ENCODE results near the gene LRRC25.

Gene LRRC25

DNA sequence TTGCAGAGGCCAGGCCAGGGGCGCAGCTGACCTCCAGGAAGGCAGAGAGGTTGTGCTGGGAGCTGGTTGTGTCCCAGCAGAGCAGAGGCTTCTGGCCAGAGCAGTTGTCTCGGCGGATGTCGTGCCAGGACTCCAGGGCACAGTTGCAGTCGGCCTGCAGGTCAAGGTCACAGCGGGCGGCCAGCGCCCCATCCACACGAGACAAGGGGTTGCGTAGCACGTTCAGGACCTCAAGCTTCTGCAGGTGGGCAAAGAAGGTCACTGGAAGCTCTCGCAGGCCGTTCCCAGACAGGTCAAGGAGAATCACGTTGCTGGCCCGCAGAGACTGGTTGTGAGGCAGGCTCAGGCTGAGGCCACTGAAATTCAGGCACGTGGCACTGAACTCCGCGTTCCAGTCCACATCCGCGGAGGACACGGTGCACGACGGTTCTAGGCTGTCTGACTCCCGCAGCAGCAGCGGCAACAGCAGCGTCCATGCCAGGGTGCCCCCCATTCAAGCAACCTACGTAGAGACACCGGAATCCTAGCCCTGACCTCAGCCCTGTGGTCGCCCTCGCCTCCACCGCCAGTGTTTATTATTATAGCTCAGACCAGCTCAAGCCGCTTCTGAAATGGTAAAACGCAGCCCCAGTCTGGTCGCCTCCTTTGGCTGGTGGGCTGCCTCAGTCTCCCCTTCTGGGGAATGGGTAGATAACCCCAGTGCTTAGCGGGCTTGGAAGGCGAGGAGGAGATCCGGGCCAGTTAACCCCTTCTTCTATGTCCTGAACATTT, 766 bp downstream of the LRRC25 start:
- DNase-seq (ENCODE audit: low read depth, low spot score): no peak
- in situ Hi-C loops (cut with HindIII; ENCODE audit: low sequenced_read_pairs): no loop called here
- TF ChIP-seq, protein P1, sequence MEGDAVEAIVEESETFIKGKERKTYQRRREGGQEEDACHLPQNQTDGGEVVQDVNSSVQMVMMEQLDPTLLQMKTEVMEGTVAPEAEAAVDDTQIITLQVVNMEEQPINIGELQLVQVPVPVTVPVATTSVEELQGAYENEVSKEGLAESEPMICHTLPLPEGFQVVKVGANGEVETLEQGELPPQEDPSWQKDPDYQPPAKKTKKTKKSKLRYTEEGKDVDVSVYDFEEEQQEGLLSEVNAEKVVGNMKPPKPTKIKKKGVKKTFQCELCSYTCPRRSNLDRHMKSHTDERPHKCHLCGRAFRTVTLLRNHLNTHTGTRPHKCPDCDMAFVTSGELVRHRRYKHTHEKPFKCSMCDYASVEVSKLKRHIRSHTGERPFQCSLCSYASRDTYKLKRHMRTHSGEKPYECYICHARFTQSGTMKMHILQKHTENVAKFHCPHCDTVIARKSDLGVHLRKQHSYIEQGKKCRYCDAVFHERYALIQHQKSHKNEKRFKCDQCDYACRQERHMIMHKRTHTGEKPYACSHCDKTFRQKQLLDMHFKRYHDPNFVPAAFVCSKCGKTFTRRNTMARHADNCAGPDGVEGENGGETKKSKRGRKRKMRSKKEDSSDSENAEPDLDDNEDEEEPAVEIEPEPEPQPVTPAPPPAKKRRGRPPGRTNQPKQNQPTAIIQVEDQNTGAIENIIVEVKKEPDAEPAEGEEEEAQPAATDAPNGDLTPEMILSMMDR (IDR thresholded peaks at IDR 0.05; ENCODE audit: low read depth, low read length): no peak
- no peak overlapping the region for H3K4me3 ChIP-seq (ENCODE audit: low read depth, low read length)

- no peak overlapping the region for H3K4me3 ChIP-seq (ENCODE audit: low read depth, low read length)
- TF ChIP-seq, protein P1 (IDR thresholded peaks at IDR 0.05; ENCODE audit: low read depth, low read length): no peak
- in situ Hi-C loops (cut with HindIII; ENCODE audit: low sequenced_read_pairs): no loop called here
- DNase-seq (ENCODE audit: low read depth, low spot score): no peak
Observed at GRCh38 chr19:18393836-18394235, 3.6 kb downstream of the LRRC25 start.

GRCh38 chr19:18392926-18393325, 4.5 kb downstream of the LRRC25 start:
- DNase-seq (ENCODE audit: low read depth, low spot score): no peak
- no peak overlapping the region for H3K4me3 ChIP-seq (ENCODE audit: low read depth, low read length)
- TF ChIP-seq, protein P1 (IDR thresholded peaks at IDR 0.05; ENCODE audit: low read depth, low read length): no peak
- in situ Hi-C loops (cut with HindIII; ENCODE audit: low sequenced_read_pairs): no loop called here

DNA sequence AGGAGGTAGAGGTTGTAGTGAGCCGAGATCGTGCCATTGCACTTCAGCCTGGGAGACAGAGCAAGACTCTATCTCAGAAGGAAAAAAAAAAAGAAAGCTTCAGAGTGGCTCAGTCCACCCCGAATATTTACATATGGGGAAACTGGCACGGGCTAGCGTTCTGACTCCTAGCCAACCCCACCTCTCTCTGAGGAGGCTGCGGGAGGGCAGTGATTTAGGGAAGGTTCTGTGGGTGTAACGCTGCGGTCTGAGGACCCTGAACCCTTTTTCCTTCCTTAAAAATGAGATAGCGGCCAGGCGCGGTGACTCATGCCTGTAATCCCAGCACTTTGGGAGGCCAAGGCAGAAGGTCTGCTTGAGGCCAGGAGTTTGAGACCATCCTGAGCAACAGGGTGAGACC, 5.0 kb downstream of the LRRC25 start:
- TF ChIP-seq, protein P1 (IDR thresholded peaks at IDR 0.05; ENCODE audit: low read depth, low read length): no peak
- in situ Hi-C loops (cut with HindIII; ENCODE audit: low sequenced_read_pairs): no loop called here
- DNase-seq (ENCODE audit: low read depth, low spot score): no peak
- no peak overlapping the region for H3K4me3 ChIP-seq (ENCODE audit: low read depth, low read length)

- TF ChIP-seq, protein P1 (IDR thresholded peaks at IDR 0.05; ENCODE audit: low read depth, low read length): no peak
- no peak for DNase-seq (ENCODE audit: low read depth, low spot score)
- H3K4me3 ChIP-seq (ENCODE audit: low read depth, low read length): no peak overlapping the region
- in situ Hi-C loops (cut with HindIII; ENCODE audit: low sequenced_read_pairs): no loop called here
Observed at GRCh38 chr19:18391509-18392075, 5.8 kb downstream of the LRRC25 start.

DNA sequence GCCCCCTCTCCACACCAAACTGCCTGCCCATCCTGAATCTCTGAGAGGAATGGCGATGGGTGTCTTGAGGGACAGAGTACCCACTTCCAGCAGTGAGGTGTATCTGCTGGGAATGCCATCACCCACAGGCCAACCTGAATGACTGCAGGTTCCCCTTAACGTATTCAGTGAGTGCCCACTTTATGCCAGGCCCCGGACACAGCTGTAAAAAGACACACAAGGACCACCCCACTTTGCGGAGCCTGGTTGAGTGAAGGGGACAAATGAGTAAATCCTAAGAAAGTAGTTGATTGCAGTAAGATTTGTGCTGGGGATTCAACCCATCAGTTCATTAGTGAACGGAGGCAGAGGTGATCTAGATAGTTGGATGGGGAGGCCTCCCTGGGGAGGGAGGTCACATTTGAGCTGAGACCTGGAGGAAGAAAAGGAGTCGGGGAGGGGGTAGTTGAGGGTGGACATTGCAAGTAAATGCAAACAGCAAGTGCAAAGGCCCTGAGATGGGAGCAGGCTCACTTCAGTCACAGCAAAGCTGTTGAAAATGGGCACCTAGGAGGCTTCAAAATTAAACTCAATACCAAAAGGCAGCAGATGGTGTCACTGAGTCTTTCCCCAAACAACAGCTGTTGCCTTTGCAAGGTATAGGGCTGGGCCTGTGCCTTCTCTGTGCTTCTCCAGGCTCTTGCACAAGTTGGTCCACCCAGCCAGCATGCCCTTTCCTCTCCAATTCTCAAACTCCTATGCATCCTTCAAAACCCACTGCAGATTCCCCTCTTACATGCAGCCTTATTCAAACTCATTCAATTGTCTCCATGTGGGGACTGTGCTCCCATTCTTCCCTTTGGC, 7.1 kb downstream of the LRRC25 start:
- in situ Hi-C loops (cut with HindIII; ENCODE audit: low sequenced_read_pairs): no loop called here
- DNase-seq (ENCODE audit: low read depth, low spot score): no peak
- no peak overlapping the region for H3K4me3 ChIP-seq (ENCODE audit: low read depth, low read length)
- TF ChIP-seq, protein P1 (IDR thresholded peaks at IDR 0.05; ENCODE audit: low read depth, low read length): no peak

All from astrocyte of the spinal cord (primary cell).